Neural cell (in vitro differentiated cells): ENCODE results near the gene KIAA0586.

Experiments used
- POLR2AphosphoS5 ChIP-seq: IDR thresholded peaks from 2 replicates; pipeline ENCODE4 v1.6.1; 2012
- TF ChIP-seq, protein P1 (sequence below): fragments of 450-650 bp; IDR thresholded peaks from 2 replicates; pipeline ENCODE4 v1.5.1; 2014; ENCODE audit warnings: antibody characterized with exemption, mild to moderate bottlenecking, moderate library complexity; ENCODE audit not compliant: poor library complexity, severe bottlenecking

DNA sequence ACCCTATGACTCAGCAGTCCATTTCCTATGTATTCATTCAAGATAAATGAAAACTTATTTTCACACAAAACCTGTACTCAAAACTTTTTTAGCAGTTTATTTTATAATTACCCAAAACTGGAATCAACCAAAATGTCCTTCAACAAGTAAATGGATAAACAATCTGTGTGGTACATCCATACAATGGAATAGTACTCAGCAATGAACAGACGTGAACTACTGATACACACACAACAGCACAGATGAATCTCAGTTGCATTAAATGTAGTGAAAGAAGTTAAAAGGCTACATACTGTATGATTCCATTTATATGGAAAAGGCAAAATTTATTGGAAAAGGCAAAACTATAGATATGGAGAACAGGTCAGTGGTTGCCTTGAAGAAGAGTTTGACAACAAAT, 90.1 kb downstream of the KIAA0586 start:
- TF ChIP-seq, protein P1, sequence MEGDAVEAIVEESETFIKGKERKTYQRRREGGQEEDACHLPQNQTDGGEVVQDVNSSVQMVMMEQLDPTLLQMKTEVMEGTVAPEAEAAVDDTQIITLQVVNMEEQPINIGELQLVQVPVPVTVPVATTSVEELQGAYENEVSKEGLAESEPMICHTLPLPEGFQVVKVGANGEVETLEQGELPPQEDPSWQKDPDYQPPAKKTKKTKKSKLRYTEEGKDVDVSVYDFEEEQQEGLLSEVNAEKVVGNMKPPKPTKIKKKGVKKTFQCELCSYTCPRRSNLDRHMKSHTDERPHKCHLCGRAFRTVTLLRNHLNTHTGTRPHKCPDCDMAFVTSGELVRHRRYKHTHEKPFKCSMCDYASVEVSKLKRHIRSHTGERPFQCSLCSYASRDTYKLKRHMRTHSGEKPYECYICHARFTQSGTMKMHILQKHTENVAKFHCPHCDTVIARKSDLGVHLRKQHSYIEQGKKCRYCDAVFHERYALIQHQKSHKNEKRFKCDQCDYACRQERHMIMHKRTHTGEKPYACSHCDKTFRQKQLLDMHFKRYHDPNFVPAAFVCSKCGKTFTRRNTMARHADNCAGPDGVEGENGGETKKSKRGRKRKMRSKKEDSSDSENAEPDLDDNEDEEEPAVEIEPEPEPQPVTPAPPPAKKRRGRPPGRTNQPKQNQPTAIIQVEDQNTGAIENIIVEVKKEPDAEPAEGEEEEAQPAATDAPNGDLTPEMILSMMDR, result no peak
- TF ChIP-seq POLR2AphosphoS5, result no peak
